GM12878 (cell line): Measurements from ENCODE around the gene PHF20.
"Not testable (repeated sequence)": the region's sequence is repeated elsewhere in the genome, so short reads cannot be mapped to it uniquely, and the experiment has no call there.

Experiments
- CBX5 ChIP-seq: sonication (generic); IDR thresholded peaks from 2 replicates; pipeline ENCODE4 v1.6.1; 2016; ENCODE audit warnings: low read depth, moderate library complexity, mild to moderate bottlenecking, inconsistent platforms
- DPF2 ChIP-seq: fragments of 450-650 bp; IDR thresholded peaks from 2 replicates; pipeline ENCODE4 v1.6.1; 2017; ENCODE audit warnings: mild to moderate bottlenecking
- EGR1 ChIP-seq, 2 experiments: IDR thresholded peaks; 1 replicate in 1 of 2; 2 replicates in 1 of 2; pipeline ENCODE4 v1.6.1; 2011 to 2012; ENCODE audit warnings: low read depth in 2 of 2, low read length in 2 of 2, borderline replicate concordance in 1 of 2, mild to moderate bottlenecking in 1 of 2, moderate library complexity in 1 of 2
- EZH2 ChIP-seq: IDR thresholded peaks from 2 replicates; pipeline ENCODE4 v1.6.1; 2012; ENCODE audit warnings: low read depth, mild to moderate bottlenecking, control low read depth, inconsistent platforms, low read length, borderline replicate concordance; ENCODE audit not compliant: control insufficient read depth
- HDGF ChIP-seq: fragments of 450-650 bp; IDR thresholded peaks from 2 replicates; pipeline ENCODE4 v1.6.1; 2016; ENCODE audit warnings: antibody characterized with exemption
- JUNB ChIP-seq: IDR thresholded peaks from 2 replicates; pipeline ENCODE4 v1.6.1; 2016; ENCODE audit warnings: antibody characterized with exemption, mild to moderate bottlenecking
- NFXL1 ChIP-seq: fragments of 450-650 bp; IDR thresholded peaks from 2 replicates; pipeline ENCODE4 v1.6.1; 2017; ENCODE audit warnings: antibody characterized with exemption, mild to moderate bottlenecking, borderline replicate concordance
- NR2F1 ChIP-seq: fragments of 450-650 bp; conservative IDR thresholded peaks from 2 replicates; pipeline ENCODE4 v1.6.1; 2017; ENCODE audit warnings: mild to moderate bottlenecking
- POLR2AphosphoS5 ChIP-seq: IDR thresholded peaks from 2 replicates; pipeline ENCODE4 v1.6.1; 2011; ENCODE audit warnings: mild to moderate bottlenecking, low read length, inconsistent platforms
- RBBP5 ChIP-seq: fragments of 200-600 bp; sonication (generic); conservative IDR thresholded peaks from 2 replicates; pipeline ENCODE4 v1.6.1; 2016
- TAF1 ChIP-seq: IDR thresholded peaks from 2 replicates; pipeline ENCODE4 v1.6.1; 2011; ENCODE audit warnings: mild to moderate bottlenecking, low read depth, low read length, borderline replicate concordance
- TF ChIP-seq, protein P1 (sequence below), 3 experiments: IDR thresholded peaks in 2 of 3; conservative IDR thresholded peaks in 1 of 3; 2 replicates each; pipeline ENCODE4 v1.5.1; 2011; ENCODE audit warnings: low read depth in 3 of 3, low read length in 3 of 3, mild to moderate bottlenecking in 3 of 3, control low read depth in 2 of 3, moderate library complexity in 2 of 3, inconsistent platforms in 1 of 3, mixed read lengths in 1 of 3; ENCODE audit not compliant: control insufficient read depth in 2 of 3, insufficient read depth in 1 of 3; ENCODE audit errors: extremely low read depth in 1 of 3
- TF ChIP-seq, protein P2 (sequence below): IDR thresholded peaks from 2 replicates; pipeline ENCODE4 v1.6.1; 2011; ENCODE audit warnings: low read depth, low read length, improper control_type of control experiment, borderline replicate concordance
- TF ChIP-seq, protein P3 (sequence below): IDR thresholded peaks from 2 replicates; pipeline ENCODE4 v1.6.1; 2012; ENCODE audit warnings: low read length, inconsistent platforms

DNA sequence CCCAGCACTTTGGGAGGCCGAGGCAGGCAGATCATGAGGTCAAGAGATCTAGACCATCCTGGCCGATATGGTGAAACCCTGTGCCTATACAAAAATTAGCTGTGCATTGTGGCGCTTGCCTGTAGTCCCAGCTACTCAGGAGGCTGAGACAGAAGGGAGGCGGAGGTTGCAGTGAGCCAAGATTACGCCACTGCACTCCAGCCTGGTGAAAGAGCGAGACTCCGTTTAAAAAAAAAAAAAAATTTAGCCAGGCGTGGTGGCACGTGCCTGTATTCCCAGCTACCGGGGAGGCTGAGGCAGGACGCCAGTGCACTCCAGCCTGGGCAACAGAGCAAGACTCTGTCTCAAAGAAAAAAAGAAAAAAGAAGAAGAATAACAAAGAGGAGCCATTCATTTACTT is 10.3 kb upstream of the PHF20 start:
- TF ChIP-seq EGR1 (IDR thresholded peaks at IDR 0.05; ENCODE audit: borderline replicate concordance in 1 of 2, low read depth in 2 of 2, low read length in 2 of 2); EZH2; JUNB; DPF2; TAF1; CBX5; POLR2AphosphoS5; HDGF; NR2F1; RBBP5; NFXL1: not testable (repeated sequence)
- TF ChIP-seq, protein P1, sequence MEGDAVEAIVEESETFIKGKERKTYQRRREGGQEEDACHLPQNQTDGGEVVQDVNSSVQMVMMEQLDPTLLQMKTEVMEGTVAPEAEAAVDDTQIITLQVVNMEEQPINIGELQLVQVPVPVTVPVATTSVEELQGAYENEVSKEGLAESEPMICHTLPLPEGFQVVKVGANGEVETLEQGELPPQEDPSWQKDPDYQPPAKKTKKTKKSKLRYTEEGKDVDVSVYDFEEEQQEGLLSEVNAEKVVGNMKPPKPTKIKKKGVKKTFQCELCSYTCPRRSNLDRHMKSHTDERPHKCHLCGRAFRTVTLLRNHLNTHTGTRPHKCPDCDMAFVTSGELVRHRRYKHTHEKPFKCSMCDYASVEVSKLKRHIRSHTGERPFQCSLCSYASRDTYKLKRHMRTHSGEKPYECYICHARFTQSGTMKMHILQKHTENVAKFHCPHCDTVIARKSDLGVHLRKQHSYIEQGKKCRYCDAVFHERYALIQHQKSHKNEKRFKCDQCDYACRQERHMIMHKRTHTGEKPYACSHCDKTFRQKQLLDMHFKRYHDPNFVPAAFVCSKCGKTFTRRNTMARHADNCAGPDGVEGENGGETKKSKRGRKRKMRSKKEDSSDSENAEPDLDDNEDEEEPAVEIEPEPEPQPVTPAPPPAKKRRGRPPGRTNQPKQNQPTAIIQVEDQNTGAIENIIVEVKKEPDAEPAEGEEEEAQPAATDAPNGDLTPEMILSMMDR (IDR thresholded peaks at IDR 0.05 in 2 of 3, conservative IDR thresholded peaks at IDR 0.05 in 1 of 3; ENCODE audit: control insufficient read depth in 2 of 3, extremely low read depth in 1 of 3, insufficient read depth in 1 of 3, low read depth in 3 of 3, low read length in 3 of 3) = not testable (repeated sequence)
- TF ChIP-seq, protein P2, sequence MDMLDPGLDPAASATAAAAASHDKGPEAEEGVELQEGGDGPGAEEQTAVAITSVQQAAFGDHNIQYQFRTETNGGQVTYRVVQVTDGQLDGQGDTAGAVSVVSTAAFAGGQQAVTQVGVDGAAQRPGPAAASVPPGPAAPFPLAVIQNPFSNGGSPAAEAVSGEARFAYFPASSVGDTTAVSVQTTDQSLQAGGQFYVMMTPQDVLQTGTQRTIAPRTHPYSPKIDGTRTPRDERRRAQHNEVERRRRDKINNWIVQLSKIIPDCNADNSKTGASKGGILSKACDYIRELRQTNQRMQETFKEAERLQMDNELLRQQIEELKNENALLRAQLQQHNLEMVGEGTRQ = not testable (repeated sequence)
- TF ChIP-seq, protein P3, sequence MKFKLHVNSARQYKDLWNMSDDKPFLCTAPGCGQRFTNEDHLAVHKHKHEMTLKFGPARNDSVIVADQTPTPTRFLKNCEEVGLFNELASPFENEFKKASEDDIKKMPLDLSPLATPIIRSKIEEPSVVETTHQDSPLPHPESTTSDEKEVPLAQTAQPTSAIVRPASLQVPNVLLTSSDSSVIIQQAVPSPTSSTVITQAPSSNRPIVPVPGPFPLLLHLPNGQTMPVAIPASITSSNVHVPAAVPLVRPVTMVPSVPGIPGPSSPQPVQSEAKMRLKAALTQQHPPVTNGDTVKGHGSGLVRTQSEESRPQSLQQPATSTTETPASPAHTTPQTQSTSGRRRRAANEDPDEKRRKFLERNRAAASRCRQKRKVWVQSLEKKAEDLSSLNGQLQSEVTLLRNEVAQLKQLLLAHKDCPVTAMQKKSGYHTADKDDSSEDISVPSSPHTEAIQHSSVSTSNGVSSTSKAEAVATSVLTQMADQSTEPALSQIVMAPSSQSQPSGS = not testable (repeated sequence)
